ENCODE measurements around the gene CDC123. TPM values are rescaled to one million over a fixed set of nuclear protein-coding genes. Genes with fewer than 3 reads are reported as not detected.
A peak's percentile ranks its signal among the peaks of the same experiment; 100 is the strongest.

Gene CDC123
- total and polyA plus RNA-seq, 9 donors = 22.1 to 59.1 (median 35.8) TPM

DNA sequence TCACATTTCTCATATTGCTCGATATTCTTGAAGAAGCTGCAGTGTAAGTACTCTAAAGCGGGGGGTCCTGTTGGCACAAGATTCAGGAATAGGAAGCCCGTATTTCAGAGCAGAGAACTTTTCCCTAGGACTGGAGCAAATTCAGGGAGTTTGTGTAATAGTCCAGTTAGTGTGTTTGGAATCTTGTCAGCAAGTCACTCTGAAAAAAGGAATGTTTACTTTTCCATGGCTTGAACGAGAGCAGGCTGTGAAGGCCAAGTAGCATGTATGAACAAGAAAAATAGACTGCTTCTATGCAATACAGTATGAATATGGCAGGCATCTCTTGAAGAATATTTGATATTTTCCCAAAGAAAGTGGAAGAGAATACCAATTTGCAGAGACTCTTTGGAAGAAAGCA is 39.8 kb downstream of the CDC123 start:
- 19 to 46% (median 30%) methylated on average over 4 of the region's 4 CpGs for WGBS, 3 donors
- Histone ChIP-seq H3K4me1 (ENCODE audit: insufficient read depth) (no peaks in the 10 kb centered on the region), H3K27ac (no peak overlapping the region), H3K27me3 (no peaks in the 10 kb centered on the region), H3K4me3 (no peak overlapping the region), H3K9me3 (no peaks in the 10 kb centered on the region), H3K36me3 (no peaks in the 10 kb centered on the region)
- TF ChIP-seq EP300 (IDR thresholded peaks at IDR 0.05) (no peak), CTCF (IDR thresholded peaks at IDR 0.05) (no peak), POLR2A (IDR thresholded peaks at IDR 0.05) (no peak)
- intact Hi-C loops (cut with DNase I) = no loop called here
- DNase-seq = no peak

- Histone ChIP-seq H3K9me3 (no peaks in the 10 kb centered on the region), H3K27ac (no peak overlapping the region), H3K4me1 (ENCODE audit: insufficient read depth) (peaks cover 3% of the 10 kb centered on the region), H3K4me3 (no peak overlapping the region), H3K27me3 (no peaks in the 10 kb centered on the region), H3K36me3 (no peaks in the 10 kb centered on the region)
- no peak for DNase-seq
- TF ChIP-seq EP300 (IDR thresholded peaks at IDR 0.05) (no peak), POLR2A (IDR thresholded peaks at IDR 0.05) (no peak), CTCF (IDR thresholded peaks at IDR 0.05) (no peak)
- intact Hi-C loops (cut with DNase I) = no loop called here
- WGBS, 3 donors = 94 to 97% (median 95%) methylated on average over 13 of the region's 13 CpGs
These were observed 41.6 kb downstream of the CDC123 start for GRCh38 chr10:12237265-12238220.

GRCh38 chr10:12238821-12239220 is 42.8 kb downstream of the CDC123 start:
- Histone ChIP-seq H3K27me3 (no peaks in the 10 kb centered on the region), H3K36me3 (no peaks in the 10 kb centered on the region), H3K4me1 (ENCODE audit: insufficient read depth) (peaks cover 3% of the 10 kb centered on the region), H3K4me3 (no peak overlapping the region), H3K27ac (no peak overlapping the region), H3K9me3 (no peaks in the 10 kb centered on the region)
- no peak for DNase-seq
- intact Hi-C loops (cut with DNase I) = no loop called here
- WGBS, 3 donors = 90 to 93% (median 92%) methylated on average over 8 of the region's 8 CpGs
- TF ChIP-seq POLR2A (IDR thresholded peaks at IDR 0.05) = no peak
- no peak for TF ChIP-seq EP300 (IDR thresholded peaks at IDR 0.05)
- no peak for TF ChIP-seq CTCF (IDR thresholded peaks at IDR 0.05)

- Histone ChIP-seq H3K9me3 (no peaks in the 10 kb centered on the region), H3K36me3 (no peaks in the 10 kb centered on the region), H3K4me1 (ENCODE audit: insufficient read depth) (peaks cover 3% of the 10 kb centered on the region), H3K27ac (peak overlapping the region; percentile 30 to 34), H3K27me3 (no peaks in the 10 kb centered on the region), H3K4me3 (no peak overlapping the region)
- intact Hi-C loops (cut with DNase I) = no loop called here
- TF ChIP-seq POLR2A (IDR thresholded peaks at IDR 0.05) (no peak), EP300 (IDR thresholded peaks at IDR 0.05) (no peak), CTCF (IDR thresholded peaks at IDR 0.05) (no peak)
- peak in 4 of 5 donors; percentile 17 to 48 (median 28) for DNase-seq
- WGBS, 3 donors = 18 to 30% (median 26%) methylated on average over 19 of the region's 19 CpGs
These were observed 46.0 kb downstream of the CDC123 start for GRCh38 chr10:12241810-12242529.

All from ovary (tissue), 9 donors.